Gastrocnemius medialis (tissue), 4 donors: Measurements from ENCODE around the gene CDK5RAP1.

Experiments used
- CTCF ChIP-seq, 5 experiments: fragments of 450-650 bp in 3 of 5; fragments of 200-600 bp in 2 of 5; sonication (generic) in 2 of 5; IDR thresholded peaks in 4 of 5; conservative IDR thresholded peaks in 1 of 5; 1 replicate in 4 of 5; 2 replicates in 1 of 5; pipeline ENCODE4 v1.5.1; 2016 to 2019; ENCODE audit warnings: antibody characterized with exemption in 5 of 5, mild to moderate bottlenecking in 3 of 5, moderate library complexity in 3 of 5
- POLR2A ChIP-seq, 2 donors: fragments of 450-650 bp; IDR thresholded peaks; one replicate each; pipeline ENCODE4 v1.6.1; 2017; ENCODE audit warnings: antibody characterized with exemption in 2 of 2, mild to moderate bottlenecking in 2 of 2, moderate library complexity in 2 of 2

GRCh38 chr20:33323236-33323635 is 78.1 kb downstream of the CDK5RAP1 start:
- no peak for TF ChIP-seq CTCF (IDR thresholded peaks at IDR 0.05 in 4 of 5, conservative IDR thresholded peaks at IDR 0.05 in 1 of 5)
- TF ChIP-seq POLR2A (IDR thresholded peaks at IDR 0.05): no peak
